NT2/D1 (cell line): ENCODE results near the gene HEXIM1.

Experiments
- SUZ12 ChIP-seq: IDR thresholded peaks from 2 replicates; pipeline ENCODE4 v1.6.1; 2011; ENCODE audit not compliant: insufficient read length, insufficient read depth; ENCODE audit errors: extremely low read depth
- YY1 ChIP-seq: IDR thresholded peaks from 2 replicates; pipeline ENCODE4 v1.6.1; 2011; ENCODE audit not compliant: insufficient read length, insufficient read depth

GRCh38 chr17:45146166-45146565 lies 2.1 kb upstream of the HEXIM1 start:
- no peak for TF ChIP-seq SUZ12
- TF ChIP-seq YY1, result no peak
